ENCODE results near the gene DNASE2B.
"Not testable (repeated sequence)": the region's sequence is repeated elsewhere in the genome, so short reads cannot be mapped to it uniquely, and the experiment has no call there.

DNASE2B gene

GRCh38 chr1:84415396-84415795 lies 17.1 kb downstream of the DNASE2B start:
- DNase-seq = no peak

- DNase-seq = no peak
Measured at GRCh38 chr1:84422909-84423308, 24.6 kb downstream of the DNASE2B start.

- no peak for DNase-seq
Measured at GRCh38 chr1:84424513-84425149, 26.3 kb downstream of the DNASE2B start.

- DNase-seq = no peak
Measured at GRCh38 chr1:84425150-84425896, 27.0 kb downstream of the DNASE2B start.

- no peak for DNase-seq
Measured at GRCh38 chr1:84426376-84426775, 28.1 kb downstream of the DNASE2B start.

GRCh38 chr1:84427250-84428188 lies 29.2 kb downstream of the DNASE2B start:
- no peak for DNase-seq

- no peak for DNase-seq
Measured at GRCh38 chr1:84428235-84428634, 30.0 kb downstream of the DNASE2B start.

GRCh38 chr1:84429231-84429630 lies 30.9 kb downstream of the DNASE2B start:
- DNase-seq = no peak

- no peak for DNase-seq
Measured at GRCh38 chr1:84430546-84430945, 32.3 kb downstream of the DNASE2B start.

- DNase-seq = peak; percentile 38
Measured at GRCh38 chr1:84433258-84434080, 35.2 kb downstream of the DNASE2B start.

GRCh38 chr1:84434081-84434769 lies 35.9 kb downstream of the DNASE2B start:
- DNase-seq = no peak

GRCh38 chr1:84434801-84435549 lies 36.7 kb downstream of the DNASE2B start:
- DNase-seq = no peak

- DNase-seq = no peak
Measured at GRCh38 chr1:84436876-84437655, 38.8 kb downstream of the DNASE2B start.

GRCh38 chr1:84442256-84442655 lies 44.0 kb downstream of the DNASE2B start:
- peak; percentile 41 for DNase-seq

GRCh38 chr1:84442747-84443646 lies 44.7 kb downstream of the DNASE2B start:
- not testable (repeated sequence) for DNase-seq

GRCh38 chr1:84448704-84449103 lies 50.4 kb downstream of the DNASE2B start:
- not testable (repeated sequence) for DNase-seq

- no peak for DNase-seq
Measured at GRCh38 chr1:84450910-84451309, 52.6 kb downstream of the DNASE2B start.

GRCh38 chr1:84452436-84452835 lies 54.2 kb downstream of the DNASE2B start:
- DNase-seq = no peak

- no peak for DNase-seq
Measured at GRCh38 chr1:84462118-84462517, 63.8 kb downstream of the DNASE2B start.

All from NCI-H1694 (cell line).